HEK293 (cell line): ENCODE results near the gene IGSF23.

Experiments
- CTCF ChIA-PET: fragments of 350-600 bp; formaldehyde crosslinking; extraction: SDS; loops from one replicate; lab custom pipeline; 2021; ENCODE audit warnings: antibody characterized with exemption; lab: Yijun Ruan, JAX
- POLR2A ChIA-PET: fragments of 300-600 bp; formaldehyde crosslinking; extraction: SDS; loops from one replicate; lab custom pipeline; 2020; ENCODE audit warnings: antibody characterized with exemption, inconsistent platforms; lab: Yijun Ruan, JAX
- H3K27ac ChIP-seq: fragments of 200-500 bp; sonication (Bioruptor generic); 2 replicates; pipeline ENCODE4 v1.5.1; 2014; ENCODE audit warnings: low read depth, low read length, control low read depth, inconsistent platforms; ENCODE audit errors: extremely low read depth
- H3K36me3 ChIP-seq, 2 experiments: fragments of 200-500 bp in 1 of 2; sonication (Bioruptor generic) in 1 of 2; 1 replicate in 1 of 2; 2 replicates in 1 of 2; pipeline ENCODE4 v1.5.1; 2014 to 2017; ENCODE audit warnings: inconsistent platforms in 2 of 2, low read length in 2 of 2; ENCODE audit not compliant: control insufficient read depth in 2 of 2, insufficient read depth in 1 of 2
- H3K4me1 ChIP-seq: fragments of 200-500 bp; sonication (Bioruptor generic); 2 replicates; pipeline ENCODE4 v1.5.1; 2014; ENCODE audit warnings: mild to moderate bottlenecking, low read length, inconsistent platforms; ENCODE audit not compliant: control insufficient read depth, insufficient read depth
- H3K4me3 ChIP-seq: 2 replicates; pipeline ENCODE4 v1.5.1; 2011; ENCODE audit warnings: low read depth, mild to moderate bottlenecking, control low read depth, low read length, moderate library complexity
- H3K9me3 ChIP-seq: fragments of 200-500 bp; sonication (Bioruptor generic); 2 replicates; pipeline ENCODE4 v1.5.1; 2014; ENCODE audit warnings: low read depth, low read length, inconsistent platforms; ENCODE audit not compliant: control insufficient read depth, insufficient read depth
- BCL11B ChIP-seq: fragments of 450-650 bp; formaldehyde crosslinking; IDR thresholded peaks from 2 replicates; pipeline ENCODE4 v1.5.1; 2016; ENCODE audit warnings: low read depth, missing biosample characterization, missing genetic modification characterization
- KLF10 ChIP-seq: fragments of 450-650 bp; IDR thresholded peaks from 2 replicates; pipeline ENCODE4 v1.5.1; 2018; ENCODE audit warnings: missing biosample characterization, mild to moderate bottlenecking, missing genetic modification characterization
- KLF8 ChIP-seq: fragments of 450-650 bp; formaldehyde crosslinking; IDR thresholded peaks from 2 replicates; pipeline ENCODE4 v1.5.1; 2016; ENCODE audit warnings: missing biosample characterization, missing genetic modification characterization
- MEIS1 ChIP-seq: sonication (generic); formaldehyde crosslinking; IDR thresholded peaks from 2 replicates; pipeline ENCODE4 v1.8.1; 2022; ENCODE audit warnings: missing genetic modification reagents, mild to moderate bottlenecking, borderline replicate concordance
- SP3 ChIP-seq: fragments of 450-650 bp; formaldehyde crosslinking; IDR thresholded peaks from 2 replicates; pipeline ENCODE4 v1.5.1; 2016; ENCODE audit warnings: missing biosample characterization, missing genetic modification characterization
- SP7 ChIP-seq: fragments of 450-650 bp; formaldehyde crosslinking; IDR thresholded peaks from 2 replicates; pipeline ENCODE4 v1.5.1; 2016; ENCODE audit warnings: missing biosample characterization, missing genetic modification characterization
- ZBTB21 ChIP-seq: fragments of 450-650 bp; formaldehyde crosslinking; IDR thresholded peaks from 2 replicates; pipeline ENCODE4 v1.5.1; 2017; ENCODE audit warnings: missing biosample characterization, missing genetic modification characterization
- ZBTB48 ChIP-seq: fragments of 450-650 bp; formaldehyde crosslinking; IDR thresholded peaks from 2 replicates; pipeline ENCODE4 v1.5.1; 2016; ENCODE audit warnings: missing biosample characterization, missing genetic modification characterization
- ZBTB6 ChIP-seq: fragments of 450-650 bp; formaldehyde crosslinking; IDR thresholded peaks from 2 replicates; pipeline ENCODE4 v1.5.1; 2017; ENCODE audit warnings: missing biosample characterization, missing genetic modification characterization
- ZEB2 ChIP-seq: fragments of 450-650 bp; formaldehyde crosslinking; IDR thresholded peaks from 2 replicates; pipeline ENCODE4 v1.5.1; 2016; ENCODE audit warnings: missing biosample characterization, missing genetic modification characterization
- ZFP37 ChIP-seq: fragments of 450-650 bp; formaldehyde crosslinking; IDR thresholded peaks from 2 replicates; pipeline ENCODE4 v1.5.1; 2016; ENCODE audit warnings: missing biosample characterization, missing genetic modification characterization
- ZFP69B ChIP-seq: fragments of 450-650 bp; formaldehyde crosslinking; IDR thresholded peaks from 2 replicates; pipeline ENCODE4 v1.5.1; 2016; ENCODE audit warnings: missing biosample characterization, missing genetic modification characterization
- ZNF169 ChIP-seq: fragments of 450-650 bp; formaldehyde crosslinking; IDR thresholded peaks from 2 replicates; pipeline ENCODE4 v1.5.1; 2016; ENCODE audit warnings: missing biosample characterization, missing genetic modification characterization
- ZNF221 ChIP-seq: fragments of 450-650 bp; formaldehyde crosslinking; IDR thresholded peaks from 2 replicates; pipeline ENCODE4 v1.5.1; 2017; ENCODE audit warnings: missing biosample characterization, missing genetic modification characterization, borderline replicate concordance
- ZNF24 ChIP-seq: fragments of 450-650 bp; formaldehyde crosslinking; IDR thresholded peaks from 2 replicates; pipeline ENCODE4 v1.5.1; 2016; ENCODE audit warnings: missing biosample characterization, missing genetic modification characterization
- ZNF280D ChIP-seq: fragments of 450-650 bp; formaldehyde crosslinking; IDR thresholded peaks from 2 replicates; pipeline ENCODE4 v1.5.1; 2016; ENCODE audit warnings: missing biosample characterization, missing genetic modification characterization
- ZNF292 ChIP-seq: fragments of 450-650 bp; formaldehyde crosslinking; IDR thresholded peaks from 2 replicates; pipeline ENCODE4 v1.5.1; 2016; ENCODE audit warnings: low read depth, missing biosample characterization, missing genetic modification characterization, borderline replicate concordance
- ZNF324 ChIP-seq: fragments of 450-650 bp; formaldehyde crosslinking; IDR thresholded peaks from 2 replicates; pipeline ENCODE4 v1.5.1; 2016; ENCODE audit warnings: missing biosample characterization, missing genetic modification characterization
- ZNF366 ChIP-seq: fragments of 450-650 bp; formaldehyde crosslinking; conservative IDR thresholded peaks from 2 replicates; pipeline ENCODE4 v1.5.1; 2016; ENCODE audit warnings: missing biosample characterization, missing genetic modification characterization
- ZNF518A ChIP-seq: fragments of 450-650 bp; formaldehyde crosslinking; conservative IDR thresholded peaks from 2 replicates; pipeline ENCODE4 v1.5.1; 2016; ENCODE audit warnings: low read depth, missing biosample characterization, missing genetic modification characterization
- ZNF596 ChIP-seq: fragments of 450-650 bp; IDR thresholded peaks from 2 replicates; pipeline ENCODE4 v1.5.0; 2018; ENCODE audit warnings: missing biosample characterization, mild to moderate bottlenecking, missing genetic modification characterization, moderate library complexity
- ZNF830 ChIP-seq: fragments of 450-650 bp; IDR thresholded peaks from 2 replicates; pipeline ENCODE4 v1.5.0; 2018; ENCODE audit warnings: missing biosample characterization, missing genetic modification characterization, low read depth, mild to moderate bottlenecking, moderate library complexity
- ZSCAN4 ChIP-seq: fragments of 450-650 bp; formaldehyde crosslinking; IDR thresholded peaks from 2 replicates; pipeline ENCODE4 v1.5.1; 2017; ENCODE audit warnings: missing biosample characterization, missing genetic modification characterization

Gene IGSF23

GRCh38 chr19:44675521-44675920 is 62.2 kb downstream of the IGSF23 start:
- Histone ChIP-seq H3K4me3 (no peak overlapping the region), H3K4me1 (0 out of 2 replicates have a peak, but pooled peaks cover 2% of the 10 kb centered on the region), H3K36me3 (peaks cover 0 to 2% of the 10 kb centered on the region in 2 experiments; a peak in 1 of 3 replicates), H3K27ac (no peak overlapping the region)
- POLR2A ChIA-PET: no interaction called here
- CTCF ChIA-PET: interaction anchor here (0.6 to 4.2 kb wide), 9 partner anchors 14 to 169 kb away, joined by 3 to 19 read pairs (median 4); no protein-coding TSS in a partner anchor
- TF ChIP-seq ZNF221 (tag by site-specific recombination) (no peak), MEIS1 (CRISPR knock-in tag) (no peak), SP3 (tag by site-specific recombination) (no peak), ZFP69B (tag by site-specific recombination) (no peak), ZBTB6 (tag by site-specific recombination) (no peak), ZSCAN4 (tag by site-specific recombination) (no peak), ZNF292 (no peak), ZNF830 (tag by site-specific recombination) (no peak), KLF10 (tag by site-specific recombination) (no peak), ZNF280D (tag by site-specific recombination) (no peak)
- TF ChIP-seq, all 188 proteins: peak for 0
- no peaks in the 10 kb centered on the region for H3K9me3 ChIP-seq

GRCh38 chr19:44677019-44677811 is 63.9 kb downstream of the IGSF23 start:
- H3K27ac ChIP-seq: no peak overlapping the region
- H3K9me3 ChIP-seq: no peaks in the 10 kb centered on the region
- H3K4me1 ChIP-seq: 0 out of 2 replicates have a peak, but pooled peaks cover 2% of the 10 kb centered on the region
- POLR2A ChIA-PET: interaction anchor here (0.6 to 1.0 kb wide), 3 partner anchors 32 to 234 kb away, joined by 3 to 4 read pairs (median 3); no protein-coding TSS in a partner anchor
- peaks cover 0 to 7% of the 10 kb centered on the region in 2 experiments; a peak in 1 of 3 replicates for H3K36me3 ChIP-seq
- H3K4me3 ChIP-seq: no peak overlapping the region
- CTCF ChIA-PET: interaction anchor here (0.5 to 4.2 kb wide), 7 partner anchors 12 to 513 kb away, joined by 3 to 19 read pairs (median 4); no protein-coding TSS in a partner anchor
- TF ChIP-seq ZNF518A (tag by site-specific recombination): 0 out of 2 replicates have a peak, but pooled peaks have one; percentile 15
- peak; percentile 18; the same call in 1 of the 2 replicates for TF ChIP-seq ZBTB21 (tag by site-specific recombination)
- peak; percentile 87 for TF ChIP-seq KLF8 (tag by site-specific recombination)
- peak; percentile 31; the same call in 1 of the 2 replicates for TF ChIP-seq ZNF24 (tag by site-specific recombination)
- peak; percentile 51; the same call in 1 of the 2 replicates for TF ChIP-seq ZFP37 (tag by site-specific recombination)
- peak; percentile 87 for TF ChIP-seq ZNF366 (tag by site-specific recombination)
- peak; percentile 46; the same call in 1 of the 2 replicates for TF ChIP-seq SP7 (tag by site-specific recombination)
- 0 out of 2 replicates have a peak, but pooled peaks have one; percentile 77 for TF ChIP-seq ZNF169 (tag by site-specific recombination)
- 0 out of 2 replicates have a peak, but pooled peaks have one; percentile 55 for TF ChIP-seq ZEB2 (tag by site-specific recombination)
- no peak for TF ChIP-seq ZNF324 (tag by site-specific recombination)
- TF ChIP-seq ZNF596 (tag by site-specific recombination): peak; percentile 95
- 0 out of 2 replicates have a peak, but pooled peaks have one; percentile 30 for TF ChIP-seq BCL11B (tag by site-specific recombination)
- no peak for TF ChIP-seq ZNF292
- peak; percentile 61 for TF ChIP-seq ZBTB48 (tag by site-specific recombination)
